Body of pancreas (tissue), 4 donors: ENCODE data around the gene FBXO34.

Experiments
- CTCF ChIP-seq, 7 experiments: fragments of 450-650 bp in 4 of 7; fragments of 200-600 bp in 3 of 7; sonication (generic) in 3 of 7; IDR thresholded peaks; one replicate each; pipeline ENCODE4 v1.5.1; 2016 to 2019; ENCODE audit warnings: antibody characterized with exemption in 7 of 7
- POLR2A ChIP-seq, 3 donors: fragments of 450-650 bp; IDR thresholded peaks; one replicate each; pipeline ENCODE4 v1.6.1; 2016; ENCODE audit warnings: antibody characterized with exemption in 3 of 3, mild to moderate bottlenecking in 2 of 3

DNA sequence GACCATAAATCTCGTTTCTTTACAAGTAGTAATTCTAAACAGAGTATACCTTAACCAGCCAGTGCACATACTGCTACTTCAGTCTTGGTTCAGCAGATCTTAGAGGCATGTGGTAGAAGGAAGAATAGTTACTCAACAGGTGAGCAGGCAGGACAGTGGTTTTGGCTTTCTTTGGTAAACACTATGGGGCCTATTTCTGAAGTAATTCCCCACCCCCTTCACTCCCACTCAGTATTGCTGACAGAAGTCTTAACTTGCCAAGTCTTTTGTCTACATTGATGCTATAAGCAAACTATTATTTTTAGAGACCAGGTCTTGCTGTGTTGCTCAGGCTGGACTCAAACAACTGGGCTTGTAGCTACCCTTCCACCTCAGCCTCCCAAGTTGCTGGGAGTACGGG, 68.5 kb downstream of the FBXO34 start:
- no peak for TF ChIP-seq CTCF (IDR thresholded peaks at IDR 0.05)
- no peak for TF ChIP-seq POLR2A (IDR thresholded peaks at IDR 0.05)
